NCI-H1105 (cell line): ENCODE measurements around the gene NHSL2.

Experiments used
- DNase-seq: peaks from one replicate; lab custom pipeline; 2025; lab: John Stamatoyannopoulos, UW

NHSL2 gene

GRCh38 chrX:71990518-71990917 lies 79.9 kb downstream of the NHSL2 start:
- DNase-seq, result no peak

- no peak for DNase-seq
Observed at GRCh38 chrX:71991164-71991563, 80.5 kb downstream of the NHSL2 start.

GRCh38 chrX:71992711-71993110 lies 82.1 kb downstream of the NHSL2 start:
- no peak for DNase-seq

GRCh38 chrX:71993371-71993770 lies 82.7 kb downstream of the NHSL2 start:
- no peak for DNase-seq

- DNase-seq, result no peak
Observed at GRCh38 chrX:71994601-71995000, 84.0 kb downstream of the NHSL2 start.

- DNase-seq, result no peak
Observed at GRCh38 chrX:71995122-71995521, 84.5 kb downstream of the NHSL2 start.

GRCh38 chrX:71996136-71996535 lies 85.5 kb downstream of the NHSL2 start:
- DNase-seq, result no peak

- DNase-seq, result no peak
Observed at GRCh38 chrX:71996826-71997225, 86.2 kb downstream of the NHSL2 start.

GRCh38 chrX:71997320-71997719 lies 86.7 kb downstream of the NHSL2 start:
- no peak for DNase-seq

- DNase-seq, result peak; percentile 6
Observed at GRCh38 chrX:71998836-71999509, 88.3 kb downstream of the NHSL2 start.

- no peak for DNase-seq
Observed at GRCh38 chrX:71999535-71999934, 88.9 kb downstream of the NHSL2 start.

GRCh38 chrX:72001471-72001870 lies 90.8 kb downstream of the NHSL2 start:
- no peak for DNase-seq

GRCh38 chrX:72001906-72002305 lies 91.3 kb downstream of the NHSL2 start:
- DNase-seq, result no peak

GRCh38 chrX:72002875-72003274 lies 92.2 kb downstream of the NHSL2 start:
- no peak for DNase-seq

GRCh38 chrX:72003811-72004750 lies 93.4 kb downstream of the NHSL2 start:
- no peak for DNase-seq

GRCh38 chrX:72005046-72005445 lies 94.4 kb downstream of the NHSL2 start:
- DNase-seq, result no peak

GRCh38 chrX:72006461-72006860 lies 95.8 kb downstream of the NHSL2 start:
- DNase-seq, result no peak

- no peak for DNase-seq
Observed at GRCh38 chrX:72009731-72010130, 99.1 kb downstream of the NHSL2 start.

GRCh38 chrX:72011734-72012133 lies 101.1 kb downstream of the NHSL2 start:
- DNase-seq, result no peak

GRCh38 chrX:72015383-72015782 lies 104.7 kb downstream of the NHSL2 start:
- no peak for DNase-seq

- no peak for DNase-seq
Observed at GRCh38 chrX:72016881-72017783, 106.5 kb downstream of the NHSL2 start.
